Raji (cell line): ENCODE results near the gene APOBR.

Experiments used
- POLR2A ChIP-seq: IDR thresholded peaks from 2 replicates; pipeline ENCODE4 v1.6.1; 2011; ENCODE audit warnings: low read depth, low read length, control low read depth; ENCODE audit not compliant: insufficient read depth

The APOBR gene

DNA sequence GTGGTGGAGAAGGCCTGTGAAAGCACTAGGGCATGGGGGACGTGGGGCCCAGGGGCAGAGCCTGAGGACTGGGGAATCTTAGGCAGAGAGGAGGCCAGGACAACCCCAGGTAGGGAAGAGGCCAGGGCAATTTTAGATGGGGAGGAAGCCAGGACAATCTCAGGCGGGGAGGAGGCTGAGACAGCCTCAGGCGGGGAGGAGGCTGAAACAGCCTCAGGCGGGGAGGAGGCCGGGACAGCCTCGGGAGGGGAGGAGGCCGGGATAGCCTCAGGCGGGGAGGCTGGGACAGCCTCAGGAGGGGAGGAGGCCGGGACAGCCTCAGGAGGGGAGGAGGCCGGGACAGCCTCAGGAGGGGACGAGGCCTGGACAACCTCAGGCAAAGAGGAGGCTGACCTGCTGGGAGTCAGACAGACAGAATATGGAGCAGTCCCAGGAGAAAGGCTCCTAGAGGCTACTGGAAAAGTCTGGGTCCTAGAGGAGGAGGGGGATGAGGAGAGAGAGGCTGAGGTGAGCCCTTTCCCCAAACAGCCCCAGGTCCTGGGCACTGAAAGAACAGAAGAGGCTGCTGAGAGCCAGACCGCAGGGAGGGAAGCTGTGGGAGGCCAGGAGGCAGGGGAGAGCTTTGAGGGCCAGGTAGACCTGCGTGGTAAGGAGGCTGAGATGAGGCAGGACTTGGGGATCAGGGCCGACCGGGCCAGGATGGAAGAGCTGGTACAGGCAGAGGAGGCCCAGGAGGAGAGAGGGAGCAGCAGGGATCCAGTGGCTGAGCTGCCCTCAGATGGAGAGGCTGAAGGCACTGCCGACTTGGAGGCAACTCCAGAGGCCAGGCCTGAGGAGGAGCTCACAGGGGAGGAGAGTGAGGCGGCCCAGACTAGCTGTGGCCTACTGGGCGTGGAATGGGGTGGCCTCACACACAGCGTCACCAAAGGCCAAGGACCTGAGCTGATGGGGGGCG is 1.6 kb downstream of the APOBR start:
- no peak for TF ChIP-seq POLR2A

DNA sequence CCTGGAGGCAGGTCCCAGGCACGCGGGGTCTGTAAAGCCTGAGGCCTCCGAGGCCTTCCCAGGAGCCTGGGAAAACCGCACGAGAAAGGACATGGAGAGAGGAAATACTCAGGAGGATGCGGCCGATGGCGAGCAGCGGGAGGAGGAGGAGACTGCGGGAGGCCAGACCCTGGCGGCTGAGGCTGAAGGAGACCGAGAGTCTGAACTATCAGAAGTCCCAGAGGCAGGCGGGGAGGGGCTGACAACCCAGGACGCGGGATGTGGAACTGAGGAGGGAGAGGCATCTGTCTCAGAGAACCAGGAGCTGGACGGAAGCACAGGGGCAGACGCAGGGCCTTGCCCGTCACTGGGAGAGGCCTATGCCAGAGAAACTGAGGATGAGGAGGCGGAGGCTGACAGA is 2.4 kb downstream of the APOBR start:
- TF ChIP-seq POLR2A, result no peak

DNA sequence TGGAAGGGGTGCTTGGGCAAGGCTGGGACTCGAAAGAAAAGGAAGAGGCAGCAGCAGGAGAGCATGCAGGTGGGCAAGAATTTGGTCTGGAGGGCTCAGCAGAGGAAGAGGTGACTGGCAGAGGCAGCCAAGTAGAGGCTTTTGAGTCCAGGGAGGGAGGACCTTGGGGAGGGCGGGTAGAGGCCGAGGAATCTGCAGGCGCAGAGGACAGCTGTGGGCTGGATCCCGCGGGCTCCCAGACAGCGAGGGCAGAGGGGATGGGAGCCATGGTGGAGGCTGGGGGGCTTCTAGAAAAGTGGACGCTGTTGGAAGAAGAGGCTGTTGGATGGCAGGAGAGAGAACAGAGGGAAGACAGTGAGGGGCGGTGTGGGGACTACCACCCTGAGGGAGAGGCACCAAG is 2.9 kb downstream of the APOBR start:
- no peak for TF ChIP-seq POLR2A

DNA sequence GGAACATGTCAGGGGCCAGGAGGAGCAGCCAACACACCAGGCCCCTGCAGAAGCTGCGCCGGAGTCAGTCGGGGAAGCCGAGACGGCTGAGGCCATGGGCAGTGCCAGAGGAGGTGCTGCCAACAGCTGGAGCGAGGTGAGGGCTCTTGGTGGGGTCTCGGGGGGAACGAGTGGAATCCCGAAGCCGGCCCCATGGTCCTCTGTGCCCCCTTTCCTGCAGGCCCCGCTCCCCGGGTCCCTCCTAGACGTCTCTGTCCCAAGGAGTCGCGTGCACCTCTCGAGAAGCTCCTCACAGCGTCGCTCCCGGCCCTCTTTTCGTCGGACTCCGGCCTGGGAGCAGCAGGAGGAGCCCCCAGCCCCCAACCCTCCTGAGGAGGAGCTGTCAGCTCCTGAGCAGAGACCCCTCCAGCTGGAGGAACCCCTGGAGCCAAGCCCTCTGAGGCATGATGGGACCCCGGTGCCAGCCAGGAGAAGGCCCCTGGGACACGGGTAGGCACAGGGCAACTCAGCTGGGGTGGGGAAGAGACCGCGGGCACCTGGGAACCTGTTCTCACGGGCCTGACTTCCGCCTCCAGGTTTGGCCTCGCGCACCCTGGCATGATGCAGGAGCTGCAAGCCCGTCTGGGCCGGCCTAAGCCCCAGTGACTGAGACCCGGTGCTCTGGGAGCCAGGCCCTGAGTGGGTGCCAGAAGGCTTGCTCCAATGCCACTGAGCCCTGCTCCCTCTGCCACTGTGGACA is 3.6 kb downstream of the APOBR start:
- no peak for TF ChIP-seq POLR2A

DNA sequence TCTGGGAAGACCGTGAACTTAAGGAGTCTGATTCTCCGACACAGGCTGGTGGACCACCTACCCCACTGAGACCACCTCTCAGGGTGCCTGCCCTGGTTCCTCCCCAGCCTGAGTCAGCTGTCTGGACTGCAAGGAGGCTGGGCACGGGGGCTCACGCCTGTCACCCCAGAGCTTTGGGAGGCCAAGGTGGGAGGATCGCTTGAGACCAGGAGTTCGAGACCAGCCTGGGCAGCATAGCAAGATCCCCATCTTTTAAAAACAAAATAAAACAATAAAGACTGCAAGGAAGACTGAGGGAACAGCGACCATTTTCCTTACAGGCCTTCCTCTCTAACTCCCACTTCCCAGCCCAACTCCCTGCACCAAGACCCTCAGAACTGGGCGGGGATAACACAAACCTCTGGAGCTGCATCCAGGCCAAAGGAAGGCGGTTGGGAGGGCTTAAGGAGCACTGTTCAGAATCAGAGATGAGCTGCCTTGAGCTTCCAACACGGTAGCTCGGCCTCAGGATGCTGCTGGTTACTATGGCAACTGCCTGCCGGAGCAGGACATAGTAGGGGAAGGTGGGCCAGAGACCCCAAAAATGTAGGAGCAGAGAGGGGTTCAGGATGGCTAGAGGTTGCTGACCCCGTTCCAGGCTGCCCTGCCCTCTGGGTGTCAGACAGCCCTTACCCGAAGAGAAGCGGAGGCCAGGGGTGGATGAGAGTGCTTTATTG is 4.4 kb downstream of the APOBR start:
- TF ChIP-seq POLR2A, result no peak

DNA sequence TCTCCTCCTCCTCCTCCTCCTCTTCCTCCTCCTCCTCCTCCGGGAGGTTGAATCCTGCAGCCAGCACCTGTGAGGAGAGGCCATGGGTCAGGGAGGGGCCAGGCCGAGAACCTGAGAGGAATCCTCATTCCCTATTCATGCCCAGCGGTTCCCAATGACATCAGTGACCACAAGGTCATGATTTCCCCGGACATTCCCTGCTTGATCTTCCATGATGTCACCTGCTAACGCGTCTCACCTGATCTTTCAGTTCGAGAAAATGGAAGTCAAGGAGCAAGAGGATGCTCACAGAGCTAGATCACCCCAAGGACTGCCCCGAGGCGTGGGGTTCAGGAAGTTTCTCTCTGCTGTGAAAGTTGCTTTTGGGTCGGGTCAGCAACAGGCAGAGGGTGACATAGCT is 5.4 kb downstream of the APOBR start:
- TF ChIP-seq POLR2A, result no peak

DNA sequence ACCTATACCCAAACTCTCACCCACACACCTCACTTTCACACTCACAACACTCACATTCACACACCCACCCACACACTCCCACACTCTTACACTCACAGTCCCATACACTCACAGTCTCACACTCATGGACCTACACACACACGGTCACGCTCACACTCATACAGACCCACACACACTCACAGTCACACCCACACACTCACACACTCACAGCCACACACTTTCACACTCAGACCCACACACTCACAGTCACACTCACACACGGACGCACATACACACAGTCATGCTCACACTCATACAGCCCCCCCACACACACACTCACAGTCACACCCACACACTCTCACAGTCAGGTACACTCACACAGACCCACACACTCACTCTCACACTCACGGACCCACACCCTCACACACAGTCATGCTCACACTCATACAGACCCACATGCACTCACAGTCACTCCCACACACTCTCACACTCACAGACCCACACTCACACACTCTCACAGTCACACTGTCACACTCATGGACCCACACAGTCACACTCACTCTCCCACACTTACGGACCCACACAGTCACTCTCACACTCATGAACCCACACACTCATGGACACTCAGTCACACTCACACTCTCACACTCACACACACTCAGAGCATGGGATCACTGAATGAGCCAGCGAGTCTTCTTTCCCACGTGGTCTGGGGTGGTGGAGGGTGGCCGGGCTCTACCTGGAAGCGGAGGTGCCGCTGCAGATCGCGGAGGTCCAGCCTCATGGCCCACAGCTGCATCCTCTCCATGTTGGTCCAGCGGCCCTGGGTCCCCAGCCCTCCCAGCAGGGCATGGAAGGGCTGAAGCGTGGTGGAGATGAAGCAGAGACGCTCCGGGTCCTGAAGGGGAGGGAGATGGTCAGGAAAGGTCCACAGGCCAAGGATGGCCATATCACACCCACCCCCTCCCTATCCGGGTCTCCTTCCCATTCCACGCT is 7.1 kb downstream of the APOBR start:
- TF ChIP-seq POLR2A, result no peak

DNA sequence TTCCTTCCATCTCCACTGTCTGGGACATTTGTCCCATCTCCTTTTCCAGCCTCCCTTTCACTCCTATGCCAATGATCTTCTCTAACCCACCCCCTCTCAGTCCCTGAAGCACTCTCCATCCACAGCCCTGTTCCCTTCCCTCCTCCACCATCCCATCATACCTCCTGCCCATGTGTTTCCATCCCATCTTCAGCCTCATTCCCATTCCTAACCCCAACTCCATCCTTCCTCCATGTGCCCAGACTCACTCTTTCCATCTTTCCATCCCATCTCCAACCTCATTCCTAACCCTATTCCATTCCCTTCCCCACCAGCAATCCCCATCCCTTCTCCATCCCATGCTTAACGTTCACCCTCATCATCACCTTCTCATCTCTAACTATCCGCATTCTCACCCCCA is 7.8 kb downstream of the APOBR start:
- no peak for TF ChIP-seq POLR2A

DNA sequence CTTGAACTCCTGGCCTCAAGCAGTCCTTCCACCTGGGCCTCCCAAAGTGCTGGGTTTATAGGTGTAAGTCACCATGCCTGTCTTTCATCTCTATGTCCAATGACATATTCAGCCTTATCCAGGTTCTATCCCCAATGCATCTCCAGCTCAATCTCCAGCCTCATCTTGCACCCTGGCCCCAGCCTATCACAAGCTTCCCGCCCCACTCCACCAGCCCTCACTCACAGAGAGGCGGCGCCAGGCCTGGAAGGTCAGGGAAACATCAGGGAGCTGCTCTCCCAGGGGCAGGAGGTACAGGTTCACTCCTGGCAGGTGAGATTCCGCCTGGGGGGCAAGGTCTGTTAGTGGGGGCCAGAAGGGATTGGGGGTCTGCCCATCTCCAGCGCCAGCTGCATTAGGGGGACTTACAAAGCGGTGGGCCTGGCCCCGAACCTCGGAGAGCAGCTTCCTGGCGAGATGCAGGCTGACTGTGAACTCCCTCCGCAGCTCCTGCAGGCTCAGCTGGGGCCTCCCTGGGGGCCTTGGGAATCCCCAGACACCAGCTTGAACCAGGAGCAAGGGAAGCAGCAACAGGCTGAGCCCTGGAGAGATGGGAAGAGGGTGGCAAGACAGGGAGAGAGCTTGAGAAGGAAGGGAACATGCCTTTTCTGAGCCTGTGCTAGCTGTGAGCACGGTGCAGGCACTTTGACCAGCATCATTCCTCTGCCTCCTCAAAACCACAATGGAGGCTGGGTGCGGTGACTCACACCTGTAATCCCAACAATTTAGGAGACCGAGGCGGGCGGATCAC is 9.2 kb downstream of the APOBR start:
- no peak for TF ChIP-seq POLR2A

DNA sequence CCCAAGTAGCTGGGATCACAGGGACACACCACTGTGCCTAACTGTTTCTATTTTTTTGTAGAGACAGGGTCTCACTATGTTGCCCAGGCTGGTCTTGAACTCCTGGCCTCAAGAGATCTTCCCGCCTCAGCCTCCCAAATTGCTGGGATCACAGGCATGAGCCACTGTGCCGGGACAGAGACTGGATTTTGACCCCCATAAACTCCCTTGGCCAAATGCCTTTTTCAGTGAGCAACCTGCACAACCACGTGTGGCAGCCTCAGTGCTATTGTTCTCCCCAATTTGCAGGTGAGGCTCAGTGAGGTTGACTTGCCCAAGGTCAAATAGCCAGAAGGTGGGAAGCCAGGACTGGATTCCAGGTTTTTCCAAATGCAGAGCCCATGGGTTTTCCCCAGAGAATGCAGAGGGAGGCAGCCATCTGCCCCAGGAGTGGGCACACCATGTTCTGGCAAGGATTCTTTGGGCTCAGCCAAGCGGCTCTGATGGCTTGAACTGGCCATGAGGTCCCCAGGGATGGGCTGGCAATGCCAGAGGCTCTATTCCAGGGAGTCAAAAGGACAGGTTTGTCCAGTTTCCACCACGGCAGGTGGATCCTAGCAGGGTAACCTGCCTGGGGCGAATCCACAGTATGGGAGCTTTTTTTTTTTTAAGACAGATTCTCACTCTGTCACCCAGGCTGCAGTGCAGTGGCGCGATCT is 10.4 kb downstream of the APOBR start:
- TF ChIP-seq POLR2A, result no peak

DNA sequence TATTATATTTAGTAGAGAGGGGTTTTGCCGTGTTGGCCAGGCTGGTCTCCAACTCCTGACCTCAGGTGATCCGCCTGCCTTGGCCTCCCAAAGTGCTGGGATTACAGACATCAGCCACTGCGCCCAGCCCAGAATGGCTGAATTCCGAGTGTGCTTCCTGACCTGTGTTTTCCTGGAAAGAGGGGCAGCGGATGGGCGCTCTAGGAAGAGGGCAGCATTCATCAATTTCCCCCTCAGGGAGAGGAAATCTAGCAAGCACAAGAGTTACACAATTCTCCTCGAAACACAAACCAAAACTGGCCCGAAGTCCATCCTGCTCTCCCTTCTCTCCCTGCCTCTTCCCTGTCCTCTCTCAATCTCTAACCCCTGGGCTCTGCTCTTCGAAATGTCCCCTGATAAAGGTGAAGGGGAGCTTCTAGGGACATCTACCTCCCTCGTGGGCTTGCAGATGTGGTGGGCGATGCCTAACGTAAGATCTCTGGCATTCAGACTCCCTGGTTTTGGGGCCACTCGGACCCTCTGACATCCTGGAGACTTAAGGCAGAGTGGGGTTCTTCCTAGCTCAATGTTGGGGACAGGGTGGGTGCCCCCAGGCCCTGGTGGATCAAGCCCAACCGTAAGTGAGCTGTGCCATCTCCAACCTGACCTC is 11.2 kb downstream of the APOBR start:
- TF ChIP-seq POLR2A, result no peak

DNA sequence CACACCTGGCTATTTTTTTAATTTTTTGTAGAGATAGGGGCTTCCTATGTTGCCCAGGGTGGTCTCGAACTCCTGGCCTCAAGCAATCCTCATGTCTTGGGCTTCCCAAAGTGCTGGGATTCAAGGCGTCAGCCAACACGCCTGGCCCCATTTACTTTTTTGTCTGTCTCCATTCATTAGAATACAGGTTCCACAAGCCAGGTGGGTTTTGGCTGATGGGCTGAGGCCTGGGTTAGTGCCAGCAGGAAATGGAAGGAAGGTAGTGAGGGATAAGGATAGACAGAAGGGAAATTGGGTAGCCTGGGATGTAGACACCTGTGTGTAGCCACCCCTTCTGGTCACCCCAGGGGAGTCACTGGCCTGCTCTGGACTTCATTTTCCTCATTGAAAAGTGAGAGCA is 16.6 kb downstream of the APOBR start:
- TF ChIP-seq POLR2A, result no peak
